ENCODE measurements around the gene ERI3.

DNA sequence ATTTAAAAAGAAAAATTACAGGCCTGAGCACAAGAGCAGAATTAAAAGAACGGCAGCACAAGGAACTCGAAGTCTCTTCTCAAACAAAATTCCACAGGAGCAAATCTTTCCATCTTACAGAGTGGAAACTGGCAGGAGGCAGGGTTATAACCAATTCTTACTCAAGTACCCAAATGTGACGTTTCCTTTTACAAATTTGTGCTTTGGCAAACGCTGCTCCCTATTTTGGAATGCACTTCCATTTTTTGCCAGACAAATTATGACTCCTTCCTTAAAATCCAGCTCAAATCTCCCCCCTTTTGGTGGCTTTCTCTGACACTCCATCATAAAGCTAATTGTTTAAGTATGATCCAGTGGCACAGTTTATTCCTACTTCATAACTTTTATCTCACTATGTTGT lies 7.8 kb downstream of the ERI3 start:
- TF ChIP-seq MAFK (IDR thresholded peaks at IDR 0.05; ENCODE audit: partially characterized antibody) = no peak
- TF ChIP-seq RAD21 (conservative IDR thresholded peaks at IDR 0.05 in 1 of 2, IDR thresholded peaks at IDR 0.05 in 1 of 2) = no peak
